Hypothalamus (tissue), 51 donors: Measurements from ENCODE around the gene DNAJA3.
A peak's percentile ranks its signal among the peaks of the same experiment; 100 is the strongest.

ENCODE experiments used
- DNase-seq, 51 donors: peaks; one replicate each; lab custom pipeline; 2025; lab: John Stamatoyannopoulos, UW

DNAJA3 gene

GRCh38 chr16:4498546-4499195 lies 73.0 kb downstream of the DNAJA3 start:
- DNase-seq: no peak

- DNase-seq: no peak
Observed at GRCh38 chr16:4499196-4499555, 73.5 kb downstream of the DNAJA3 start.

GRCh38 chr16:4500272-4500671 lies 74.6 kb downstream of the DNAJA3 start:
- DNase-seq: peak in 11 of 51 donors; percentile 29 to 65 (median 37)

- peak in 6 of 51 donors; percentile 21 to 74 (median 30) for DNase-seq
Observed at GRCh38 chr16:4501071-4501478, 75.4 kb downstream of the DNAJA3 start.

GRCh38 chr16:4505356-4506147 lies 79.9 kb downstream of the DNAJA3 start:
- DNase-seq: peak in 2 of 51 donors; percentile 35 to 74
